HG03025 (cell line): ENCODE data around the gene CBFA2T3.

Experiments
- ATAC-seq: cut with Tn5 transposase; IDR thresholded peaks from one replicate; pipeline ENCODE4 v1.9.1; 2021; ENCODE audit warnings: mild to moderate bottlenecking, moderate library complexity; ENCODE audit not compliant: unreplicated experiment, low FRiP score

CBFA2T3 gene

GRCh38 chr16:88866151-88866920 lies 110.7 kb downstream of the CBFA2T3 start, which contains the start of gene PABPN1L:
TSS of gene PABPN1L (minus strand) at chr16:88866660. CDS start at chr16:88866606, 54 bp downstream.
- ATAC-seq = no peak

GRCh38 chr16:88865742-88866141 lies 111.3 kb downstream of the CBFA2T3 start:
- no peak for ATAC-seq

- no peak for ATAC-seq
Measured at GRCh38 chr16:88865310-88865709, 111.7 kb downstream of the CBFA2T3 start.

- ATAC-seq = no peak
Measured at GRCh38 chr16:88864521-88864920, 112.5 kb downstream of the CBFA2T3 start.

GRCh38 chr16:88864099-88864498 lies 112.9 kb downstream of the CBFA2T3 start:
- no peak for ATAC-seq

GRCh38 chr16:88863426-88863825 lies 113.6 kb downstream of the CBFA2T3 start:
- no peak for ATAC-seq

GRCh38 chr16:88862968-88863367 lies 114.0 kb downstream of the CBFA2T3 start:
- ATAC-seq = no peak

GRCh38 chr16:88861359-88861758 lies 115.6 kb downstream of the CBFA2T3 start:
- no peak for ATAC-seq

- no peak for ATAC-seq
Measured at GRCh38 chr16:88859381-88860091, 117.5 kb downstream of the CBFA2T3 start.

GRCh38 chr16:88857728-88858339 lies 119.2 kb downstream of the CBFA2T3 start:
- ATAC-seq = peak; percentile 36

- ATAC-seq = peak; percentile 75
Measured at GRCh38 chr16:88856828-88857727, 119.9 kb downstream of the CBFA2T3 start, which contains the start of the genes GALNS and TRAPPC2L. TSS of gene GALNS (minus strand) at chr16:88856947. CDS start at chr16:88856877, 70 bp downstream. TSS of gene TRAPPC2L (plus strand) at chr16:88857127. CDS start at chr16:88857151, 24 bp downstream.

- ATAC-seq = no peak
Measured at GRCh38 chr16:88856122-88856827, 120.7 kb downstream of the CBFA2T3 start.

- ATAC-seq = no peak
Measured at GRCh38 chr16:88855736-88856121, 121.3 kb downstream of the CBFA2T3 start.

GRCh38 chr16:88855176-88855575 lies 121.8 kb downstream of the CBFA2T3 start:
- ATAC-seq = no peak

- no peak for ATAC-seq
Measured at GRCh38 chr16:88854306-88855111, 122.5 kb downstream of the CBFA2T3 start.

GRCh38 chr16:88853325-88853941 lies 123.6 kb downstream of the CBFA2T3 start:
- ATAC-seq = no peak

GRCh38 chr16:88851616-88852015 lies 125.4 kb downstream of the CBFA2T3 start:
- no peak for ATAC-seq

- no peak for ATAC-seq
Measured at GRCh38 chr16:88850531-88851199, 126.3 kb downstream of the CBFA2T3 start.
